H1 (cell line): Measurements from ENCODE around the gene MGST3. TPM values are rescaled to one million over a fixed set of nuclear protein-coding genes. Genes with fewer than 3 reads are reported as not detected.

Experiments
- BACH1 ChIP-seq: IDR thresholded peaks from 2 replicates; pipeline ENCODE4 v1.6.1; 2012; ENCODE audit warnings: low read length, improper control_type of control experiment
- polyA plus RNA-seq, 7 experiments: library from polyadenylated mRNA; depleted of rRNA in 3 of 7; stranded (reverse) in 5 of 7; unstranded in 2 of 7; fragments of >200 nt in 5 of 7; fragments of 200-250 nt in 2 of 7; gene quantifications; 1 replicate in 5 of 7; 2 replicates in 1 of 7; 4 replicates in 1 of 7; pipeline versions ENCODE4 v1.2.1 to v1.2.3, GENCODE V29; 2011 to 2013; ENCODE audit warnings: missing spikeins in 2 of 7, mixed read lengths in 2 of 7
- total RNA-seq: library from RNA; stranded (reverse); fragmentation: NEBNext Ultra II Directional; extraction: Animal tissue kit (Norgen Biotek cat#: 25700); gene quantifications from 2 replicates; pipeline ENCODE4 v1.2.1, GENCODE V29; 2021

MGST3 gene
- total and polyA plus RNA-seq, 2 of the 8 experiments (the other 6 are each of a cell fraction or from before 2014, with no cell fraction given) = 124 to 257 TPM

GRCh38 chr1:165666152-165666825 is 35.3 kb downstream of the MGST3 start (continued):
- no peak for TF ChIP-seq BACH1
